ENCODE measurements around the gene RPS24. TPM values are rescaled to one million over a fixed set of nuclear protein-coding genes. Genes with fewer than 3 reads are reported as not detected.

The RPS24 gene
- total RNA-seq, result 2,039 TPM

GRCh38 chr10:78033637-78034470 is at the start of gene RPS24:
TSS of gene RPS24 (plus strand) at chr10:78033863. CDS start at chr10:78033902, 39 bp downstream.

GRCh38 chr10:78029269-78030226 is 4.1 kb upstream of the RPS24 start, which contains the start of gene POLR3A:
TSS of gene POLR3A (minus strand) at chr10:78029515. CDS start at chr10:78029407, 108 bp downstream.

Other genes starting within 250 kb of the RPS24 start
- gene DLG5, start 107.1 kb upstream of the RPS24 start, total RNA-seq, result 37.4 TPM
- gene POLR3A, start 4.3 kb upstream of the RPS24 start, total RNA-seq, result 16.7 TPM